Keratinocyte (primary cell): Measurements from ENCODE around the gene UBR3. TPM values are rescaled to one million over a fixed set of nuclear protein-coding genes. Genes with fewer than 3 reads are reported as not detected.

Source experiments
- DNase-seq: peaks from one replicate; pipeline ENCODE4 v3.0.0-alpha.2; 2011; ENCODE audit warnings: low read depth, missing footprints, low spot score
- FAIRE-seq: peaks from 2 replicates; lab custom pipeline; 2011; peaks lifted over from hg19 to GRCh38; lab: Jason Lieb, UNC
- H2AFZ ChIP-seq: 2 replicates; pipeline ENCODE4 v1.6.0; 2012; ENCODE audit warnings: low read length, control low read depth, inconsistent platforms; ENCODE audit not compliant: control insufficient read depth
- H3K27ac ChIP-seq: 2 replicates; pipeline ENCODE4 v1.5.1; 2011; ENCODE audit warnings: low read length; ENCODE audit not compliant: control insufficient read depth, insufficient read depth
- H3K27me3 ChIP-seq: 3 replicates; pipeline ENCODE4 v1.6.0; 2011; ENCODE audit warnings: low read length; ENCODE audit not compliant: control insufficient read depth, insufficient read depth; ENCODE audit errors: extremely low read depth
- H3K36me3 ChIP-seq, 2 experiments: 2 replicates in 1 of 2; 3 replicates in 1 of 2; pipeline ENCODE4 v1.5.1; 2011; ENCODE audit warnings: low read length in 2 of 2, mild to moderate bottlenecking in 1 of 2; ENCODE audit not compliant: control insufficient read depth in 2 of 2, insufficient read depth in 2 of 2; ENCODE audit errors: extremely low read depth in 1 of 2
- H3K4me1 ChIP-seq: 3 replicates; pipeline ENCODE4 v1.5.1; 2011; ENCODE audit warnings: low read length; ENCODE audit not compliant: control insufficient read depth, insufficient read depth; ENCODE audit errors: extremely low read depth
- H3K4me2 ChIP-seq: 3 replicates; pipeline ENCODE4 v1.6.0; 2011; ENCODE audit warnings: low read depth, low read length; ENCODE audit not compliant: control insufficient read depth, insufficient read depth; ENCODE audit errors: extremely low read depth
- H3K4me3 ChIP-seq, 3 experiments: fragments of 200-600 bp in 1 of 3; sonication (generic) in 1 of 3; 2 replicates in 2 of 3; 3 replicates in 1 of 3; pipeline ENCODE4 v1.5.1; 2011 to 2016; ENCODE audit warnings: low read length in 3 of 3, mild to moderate bottlenecking in 3 of 3, control low read depth in 2 of 3, inconsistent platforms in 1 of 3, low read depth in 1 of 3, mixed read lengths in 1 of 3, mixed run types in 1 of 3, moderate library complexity in 1 of 3; ENCODE audit not compliant: control insufficient read depth in 2 of 3, insufficient read depth in 2 of 3; ENCODE audit errors: extremely low read depth in 1 of 3
- H3K79me2 ChIP-seq: 2 replicates; pipeline ENCODE4 v1.6.0; 2012; ENCODE audit warnings: low read length; ENCODE audit not compliant: control insufficient read depth, insufficient read depth
- H3K9ac ChIP-seq: 3 replicates; pipeline ENCODE4 v1.6.0; 2011; ENCODE audit warnings: low read length; ENCODE audit not compliant: control insufficient read depth, insufficient read depth; ENCODE audit errors: extremely low read depth
- H3K9me1 ChIP-seq: 3 replicates; pipeline ENCODE4 v1.6.0; 2011; ENCODE audit warnings: low read length; ENCODE audit not compliant: control insufficient read depth, insufficient read depth; ENCODE audit errors: extremely low read depth
- H3K9me3 ChIP-seq: 2 replicates; pipeline ENCODE4 v1.5.1; 2012; ENCODE audit warnings: low read depth, low read length; ENCODE audit not compliant: control insufficient read depth
- H4K20me1 ChIP-seq: 3 replicates; pipeline ENCODE4 v1.6.0; 2011; ENCODE audit warnings: low read length; ENCODE audit not compliant: control insufficient read depth, insufficient read depth; ENCODE audit errors: extremely low read depth
- EZH2 ChIP-seq: IDR thresholded peaks from one replicate; pipeline ENCODE4 v1.6.1; 2012; ENCODE audit warnings: inconsistent platforms, mild to moderate bottlenecking, low read length, moderate library complexity
- dilution Hi-C: fragments of 300-500 bp; cut with MboI; formaldehyde crosslinking; loops from one replicate; pipeline ENCODE4 v1.7.0; 2020; ENCODE audit warnings: low sequenced_read_pairs; ENCODE audit not compliant: extremely low pct_ligation_motif_present
- polyA plus RNA-seq, 5 experiments: library from polyadenylated mRNA; depleted of rRNA in 3 of 5; stranded (reverse) in 3 of 5; stranded (forward) in 1 of 5; unstranded in 1 of 5; fragments of >200 nt; gene quantifications; 1 replicate in 1 of 5; 2 replicates in 3 of 5; 3 replicates in 1 of 5; pipeline versions ENCODE4 v1.2.1 to v1.2.3, GENCODE V29; 2011 to 2012; ENCODE audit warnings: missing spikeins in 2 of 5, low read depth in 1 of 5, low replicate concordance in 1 of 5
- TF ChIP-seq, protein P1 (sequence below), 3 experiments: IDR thresholded peaks in 1 of 3; conservative IDR thresholded peaks in 1 of 3; optimal IDR thresholded peaks in 1 of 3; 2 replicates in 2 of 3; 3 replicates in 1 of 3; pipeline versions ENCODE3 to v1.5.1; 2011; ENCODE audit warnings: low read length in 3 of 3, mild to moderate bottlenecking in 3 of 3, moderate library complexity in 2 of 3, control low read depth in 1 of 3, inconsistent platforms in 1 of 3; ENCODE audit not compliant: insufficient read depth in 2 of 3; ENCODE audit errors: extremely low read depth in 1 of 3

Gene UBR3
- polyA plus RNA-seq, 1 donor (not counting 4 experiments of a cell fraction or from before 2014, with no cell fraction given): 14.7 TPM

DNA sequence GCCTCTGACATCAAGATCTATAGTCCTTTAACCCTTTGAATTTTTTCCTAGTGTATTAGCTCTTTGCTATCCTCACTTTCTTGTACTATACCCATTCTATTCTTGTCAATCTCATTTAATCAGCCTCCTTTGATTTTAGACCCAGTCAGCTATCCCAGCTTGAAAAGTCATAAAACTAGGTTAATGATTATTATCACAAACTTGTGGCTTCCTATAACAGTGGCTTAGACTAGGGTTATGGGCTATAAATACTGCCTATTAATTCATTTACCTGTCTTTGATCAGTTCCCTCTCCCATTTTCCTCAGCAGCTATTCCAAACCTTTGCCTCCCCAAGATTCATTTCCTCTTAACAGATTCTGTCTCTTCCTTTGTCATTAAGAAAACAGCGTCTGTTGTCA is 174.8 kb downstream of the UBR3 start:
- Histone ChIP-seq H3K9me1 (no peaks in the 10 kb centered on the region), H3K4me3 (no peak overlapping the region), H3K9ac (no peak overlapping the region), H3K27me3 (no peaks in the 10 kb centered on the region), H4K20me1 (no peaks in the 10 kb centered on the region), H3K9me3 (no peaks in the 10 kb centered on the region), H3K4me2 (no peak overlapping the region), H3K36me3 (peaks cover 5 to 7% of the 10 kb centered on the region in 2 experiments), H2AFZ (no peak overlapping the region), H3K4me1 (no peaks in the 10 kb centered on the region), H3K27ac (no peak overlapping the region), H3K79me2 (no peaks in the 10 kb centered on the region)
- dilution Hi-C loops: no loop called here
- no peak for TF ChIP-seq EZH2
- TF ChIP-seq, protein P1, sequence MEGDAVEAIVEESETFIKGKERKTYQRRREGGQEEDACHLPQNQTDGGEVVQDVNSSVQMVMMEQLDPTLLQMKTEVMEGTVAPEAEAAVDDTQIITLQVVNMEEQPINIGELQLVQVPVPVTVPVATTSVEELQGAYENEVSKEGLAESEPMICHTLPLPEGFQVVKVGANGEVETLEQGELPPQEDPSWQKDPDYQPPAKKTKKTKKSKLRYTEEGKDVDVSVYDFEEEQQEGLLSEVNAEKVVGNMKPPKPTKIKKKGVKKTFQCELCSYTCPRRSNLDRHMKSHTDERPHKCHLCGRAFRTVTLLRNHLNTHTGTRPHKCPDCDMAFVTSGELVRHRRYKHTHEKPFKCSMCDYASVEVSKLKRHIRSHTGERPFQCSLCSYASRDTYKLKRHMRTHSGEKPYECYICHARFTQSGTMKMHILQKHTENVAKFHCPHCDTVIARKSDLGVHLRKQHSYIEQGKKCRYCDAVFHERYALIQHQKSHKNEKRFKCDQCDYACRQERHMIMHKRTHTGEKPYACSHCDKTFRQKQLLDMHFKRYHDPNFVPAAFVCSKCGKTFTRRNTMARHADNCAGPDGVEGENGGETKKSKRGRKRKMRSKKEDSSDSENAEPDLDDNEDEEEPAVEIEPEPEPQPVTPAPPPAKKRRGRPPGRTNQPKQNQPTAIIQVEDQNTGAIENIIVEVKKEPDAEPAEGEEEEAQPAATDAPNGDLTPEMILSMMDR (optimal IDR thresholded peaks at IDR 0.05 in 1 of 3, IDR thresholded peaks at IDR 0.05 in 1 of 3, conservative IDR thresholded peaks at IDR 0.05 in 1 of 3; ENCODE audit: extremely low read depth in 1 of 3, insufficient read depth in 2 of 3, low read length in 3 of 3): no peak
- FAIRE-seq (no peak), DNase-seq (no peak)

DNA sequence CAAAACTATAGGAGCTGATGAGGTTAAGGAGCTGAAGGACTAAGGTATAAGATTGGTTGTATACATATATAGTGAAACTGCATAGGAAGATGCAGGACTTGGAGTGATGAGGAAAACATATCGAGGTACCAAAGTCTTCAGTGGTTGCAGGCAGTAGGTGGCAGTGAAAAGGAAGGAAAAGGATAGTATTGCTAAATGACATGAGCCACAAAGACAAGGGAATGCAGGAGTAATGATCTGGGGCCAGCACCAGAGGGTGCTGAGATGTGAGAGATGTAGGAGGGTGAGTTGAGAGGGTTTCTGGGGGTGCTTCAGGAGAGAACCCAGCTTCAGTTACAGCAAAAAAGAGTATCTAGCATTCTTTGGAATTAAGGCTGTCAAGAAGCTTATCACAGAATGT is 178.4 kb downstream of the UBR3 start:
- dilution Hi-C loops: no loop called here
- peak; percentile 46 for FAIRE-seq

More for the DNA sequence above, 178.4 kb downstream of the UBR3 start:
- Histone ChIP-seq H2AFZ (no peak overlapping the region), H3K4me3 (no peak overlapping the region), H3K79me2 (no peaks in the 10 kb centered on the region), H3K27me3 (no peaks in the 10 kb centered on the region), H3K4me2 (no peak overlapping the region), H3K9ac (no peak overlapping the region), H3K27ac (no peak overlapping the region), H4K20me1 (no peaks in the 10 kb centered on the region), H3K9me3 (no peaks in the 10 kb centered on the region), H3K36me3 (peaks cover 2 to 4% of the 10 kb centered on the region in 2 experiments), H3K9me1 (no peaks in the 10 kb centered on the region), H3K4me1 (no peaks in the 10 kb centered on the region)
- no peak for DNase-seq
- TF ChIP-seq EZH2: no peak
- TF ChIP-seq, protein P1 (optimal IDR thresholded peaks at IDR 0.05 in 1 of 3, IDR thresholded peaks at IDR 0.05 in 1 of 3, conservative IDR thresholded peaks at IDR 0.05 in 1 of 3; ENCODE audit: extremely low read depth in 1 of 3, insufficient read depth in 2 of 3, low read length in 3 of 3): peak in 2 of 3 experiments; percentile 19 to 47
